Activated T-cell treated with anti-CD3 and anti-CD28 coated beads for 1 hour (primary cell): Measurements from ENCODE around the gene SLC16A4.
A peak's percentile ranks its signal among the peaks of the same experiment; 100 is the strongest.

Experiments
- DNase-seq: peaks from one replicate; pipeline ENCODE4 v3.0.0-alpha.2; 2020; ENCODE audit warnings: low read depth

SLC16A4 gene

GRCh38 chr1:110356379-110356778 is 34.4 kb downstream of the SLC16A4 start:
- no peak for DNase-seq

DNA sequence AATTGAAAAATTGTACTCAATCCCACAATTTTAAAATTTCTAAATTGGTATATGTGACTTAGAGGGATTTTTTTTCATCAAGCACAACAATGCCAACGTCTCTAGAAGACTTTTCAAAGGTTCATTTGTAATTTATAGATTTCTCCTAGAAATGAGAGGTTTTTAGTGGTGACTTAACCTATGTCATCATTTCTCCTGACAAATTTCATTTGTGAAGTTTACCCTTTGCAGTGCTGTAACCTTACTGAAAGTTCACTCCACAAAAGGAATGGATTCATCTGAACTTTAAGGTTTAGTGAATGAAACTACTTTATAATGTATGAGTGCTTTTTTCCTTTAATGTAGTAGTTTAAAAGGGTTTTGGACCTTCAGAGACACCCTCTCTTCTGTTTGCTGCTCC is 35.5 kb downstream of the SLC16A4 start:
- no peak for DNase-seq

DNA sequence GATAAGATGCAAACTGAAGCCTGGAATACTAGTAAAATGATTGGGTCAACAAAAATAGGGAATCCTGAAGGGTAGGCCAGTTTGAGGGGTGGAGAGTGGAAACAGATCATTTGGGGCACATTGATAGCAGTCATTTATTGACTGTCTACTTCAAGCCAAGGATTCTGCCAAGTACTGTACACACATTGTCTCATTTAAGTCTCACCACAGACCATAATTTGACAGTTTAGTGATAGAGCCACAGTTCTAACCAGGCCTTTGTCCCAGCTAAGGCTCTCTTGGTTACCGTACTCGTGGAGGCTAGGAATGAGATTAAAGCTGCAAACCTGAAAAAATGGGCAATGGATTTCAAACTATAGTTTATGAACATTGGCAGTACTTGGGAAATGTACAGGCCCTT is 40.5 kb downstream of the SLC16A4 start:
- no peak for DNase-seq

- DNase-seq, result no peak
Measured at GRCh38 chr1:110348771-110349170, 42.1 kb downstream of the SLC16A4 start.

- DNase-seq, result no peak
Measured at GRCh38 chr1:110348050-110348449, 42.8 kb downstream of the SLC16A4 start.

DNA sequence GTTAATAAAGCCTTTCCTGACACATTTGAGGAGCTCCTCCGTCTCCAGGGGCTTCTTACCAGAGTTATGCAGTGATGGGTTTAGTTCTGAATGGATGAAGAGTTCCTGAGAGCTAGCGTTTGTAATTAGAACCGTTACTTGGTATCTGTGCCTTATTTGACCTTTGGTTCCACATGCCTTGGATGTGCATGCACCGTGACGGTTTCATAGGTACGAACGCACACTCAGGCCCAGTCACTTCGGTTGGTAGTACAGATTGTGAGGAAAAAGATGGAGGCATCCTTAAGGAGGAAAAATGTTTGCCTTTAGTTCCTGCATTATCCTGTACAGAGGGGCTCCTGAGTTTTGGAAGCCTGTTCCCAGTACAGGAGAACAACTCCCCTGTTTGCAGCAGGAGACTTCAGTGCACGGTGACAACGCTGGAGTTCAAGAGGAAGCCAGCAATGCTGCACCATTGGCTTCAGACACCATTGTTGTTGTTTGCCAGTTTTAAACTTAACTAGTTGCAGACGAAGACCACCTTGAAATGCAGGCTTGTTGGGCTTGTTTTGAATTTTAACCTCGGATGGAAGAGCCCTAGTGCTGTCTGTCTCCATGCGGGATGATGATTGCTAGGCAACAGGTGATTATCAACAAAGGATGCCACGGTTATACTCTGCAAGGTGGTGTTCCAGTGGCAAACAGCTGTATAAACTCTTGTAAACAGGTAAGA is 43.5 kb downstream of the SLC16A4 start:
- no peak for DNase-seq

DNA sequence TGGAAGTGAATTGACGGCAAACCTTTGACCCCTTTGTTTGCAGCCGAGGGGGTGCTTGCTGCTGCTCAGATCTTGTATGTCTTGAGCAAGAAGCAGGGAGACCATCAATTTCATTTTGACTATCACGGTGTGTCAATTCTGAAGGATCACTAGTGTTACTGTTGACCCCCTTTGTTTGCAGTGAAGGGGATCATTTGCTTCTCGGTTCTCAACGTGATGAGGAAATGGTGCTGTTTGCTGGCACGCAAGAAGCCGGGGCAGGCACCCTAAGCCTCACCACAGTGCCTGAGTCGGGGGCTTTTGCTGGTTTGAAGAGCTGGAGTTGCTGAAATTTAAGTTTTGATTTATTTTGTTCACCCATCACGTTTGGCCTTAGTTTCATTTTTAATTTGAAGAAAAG is 44.1 kb downstream of the SLC16A4 start:
- DNase-seq, result no peak

DNA sequence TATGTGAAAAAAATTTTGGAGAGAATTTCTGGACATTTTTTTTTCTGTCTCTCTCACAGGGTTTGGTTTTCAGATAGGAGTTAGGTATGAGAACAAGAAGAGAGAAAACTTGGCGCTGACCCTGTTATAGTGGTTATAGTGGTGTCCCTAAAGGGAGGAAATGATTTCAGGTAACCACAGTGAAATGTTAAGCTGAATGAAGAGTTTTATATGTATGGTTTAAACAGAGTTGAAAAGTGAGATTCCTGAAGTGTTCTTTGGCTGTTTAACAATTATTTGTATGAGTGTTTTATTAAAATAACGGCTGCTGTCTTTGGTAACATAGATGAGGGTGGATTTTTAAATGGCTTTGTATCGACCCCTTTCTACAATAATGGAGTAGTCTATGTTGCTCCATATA is 45.3 kb downstream of the SLC16A4 start:
- DNase-seq, result no peak

GRCh38 chr1:110344152-110344551 is 46.7 kb downstream of the SLC16A4 start:
- DNase-seq, result no peak

- no peak for DNase-seq
Measured at GRCh38 chr1:110343249-110343648, 47.6 kb downstream of the SLC16A4 start.

GRCh38 chr1:110341872-110342331 is 48.9 kb downstream of the SLC16A4 start:
- no peak for DNase-seq

DNA sequence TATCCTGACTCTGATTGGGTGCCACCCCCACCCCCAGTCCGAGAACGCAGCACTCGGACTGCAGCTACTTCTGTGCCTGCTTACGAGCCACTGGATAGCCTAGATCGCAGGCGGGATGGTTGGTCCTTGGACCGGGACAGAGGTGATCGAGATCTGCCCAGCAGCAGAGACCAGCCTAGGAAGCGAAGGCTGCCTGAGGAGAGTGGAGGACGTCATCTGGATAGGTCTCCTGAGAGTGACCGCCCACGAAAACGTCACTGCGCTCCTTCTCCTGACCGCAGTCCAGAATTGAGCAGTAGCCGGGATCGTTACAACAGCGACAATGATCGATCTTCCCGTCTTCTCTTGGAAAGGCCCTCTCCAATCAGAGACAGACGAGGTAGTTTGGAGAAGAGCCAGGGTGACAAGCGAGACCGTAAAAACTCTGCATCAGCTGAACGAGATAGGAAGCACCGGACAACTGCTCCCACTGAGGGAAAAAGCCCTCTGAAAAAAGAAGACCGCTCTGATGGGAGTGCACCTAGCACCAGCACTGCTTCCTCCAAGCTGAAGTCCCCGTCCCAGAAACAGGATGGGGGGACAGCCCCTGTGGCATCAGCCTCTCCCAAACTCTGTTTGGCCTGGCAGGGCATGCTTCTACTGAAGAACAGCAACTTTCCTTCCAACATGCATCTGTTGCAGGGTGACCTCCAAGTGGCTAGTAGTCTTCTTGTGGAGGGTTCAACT is 49.5 kb downstream of the SLC16A4 start:
- DNase-seq, result no peak

- DNase-seq, result no peak
Measured at GRCh38 chr1:110340207-110340468, 50.7 kb downstream of the SLC16A4 start.

DNA sequence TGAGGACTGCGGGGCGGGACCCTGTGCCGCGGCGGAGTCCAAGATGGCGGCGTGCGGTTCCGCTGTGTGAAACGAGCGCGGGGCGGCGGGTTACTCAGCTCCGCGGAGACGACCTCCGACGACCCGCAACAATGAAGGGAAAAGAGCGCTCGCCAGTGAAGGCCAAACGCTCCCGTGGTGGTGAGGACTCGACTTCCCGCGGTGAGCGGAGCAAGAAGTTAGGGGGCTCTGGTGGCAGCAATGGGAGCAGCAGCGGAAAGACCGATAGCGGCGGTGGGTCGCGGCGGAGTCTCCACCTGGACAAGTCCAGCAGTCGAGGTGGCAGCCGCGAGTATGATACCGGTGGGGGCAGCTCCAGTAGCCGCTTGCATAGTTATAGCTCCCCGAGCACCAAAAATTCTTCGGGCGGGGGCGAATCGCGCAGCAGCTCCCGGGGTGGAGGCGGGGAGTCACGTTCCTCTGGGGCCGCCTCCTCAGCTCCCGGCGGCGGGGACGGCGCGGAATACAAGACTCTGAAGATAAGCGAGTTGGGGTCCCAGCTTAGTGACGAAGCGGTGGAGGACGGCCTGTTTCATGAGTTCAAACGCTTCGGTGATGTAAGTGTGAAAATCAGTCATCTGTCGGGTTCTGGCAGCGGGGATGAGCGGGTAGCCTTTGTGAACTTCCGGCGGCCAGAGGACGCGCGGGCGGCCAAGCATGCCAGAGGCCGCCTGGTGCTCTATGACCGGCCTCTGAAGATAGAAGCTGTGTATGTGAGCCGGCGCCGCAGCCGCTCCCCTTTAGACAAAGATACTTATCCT is 51.2 kb downstream of the SLC16A4 start:
- DNase-seq, result peak; percentile 39

DNA sequence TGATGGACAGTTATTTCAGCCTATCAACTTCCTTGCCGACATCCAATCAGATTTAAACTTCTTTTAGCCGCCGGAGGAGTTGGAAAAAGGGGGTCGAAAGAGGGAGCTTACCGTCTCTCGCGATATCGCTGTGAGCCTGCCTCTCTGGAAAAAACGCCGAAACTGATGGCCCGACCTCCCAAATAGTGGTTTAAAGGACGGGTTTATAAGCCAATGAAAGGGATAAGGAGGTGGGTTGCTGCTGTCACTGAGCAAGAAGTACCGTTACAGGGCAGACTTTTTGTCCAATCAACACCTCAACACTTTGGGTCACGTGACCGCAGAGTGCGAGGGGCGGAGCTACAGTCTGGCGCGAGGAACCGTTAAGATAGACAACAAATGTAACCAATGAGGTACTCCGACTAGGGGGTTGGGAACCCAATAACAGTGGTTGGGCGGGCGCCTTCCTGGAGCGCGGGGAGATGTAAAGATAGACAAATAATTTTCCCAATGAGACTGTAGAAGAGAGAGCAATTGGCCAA is 51.9 kb downstream of the SLC16A4 start, which contains the start of gene RBM15:
TSS of gene RBM15 (plus strand) at position 492 of the 521 bp plus-strand sequence. CDS start at position 521, 29 bp downstream.
- DNase-seq, result peak; percentile 89

DNA sequence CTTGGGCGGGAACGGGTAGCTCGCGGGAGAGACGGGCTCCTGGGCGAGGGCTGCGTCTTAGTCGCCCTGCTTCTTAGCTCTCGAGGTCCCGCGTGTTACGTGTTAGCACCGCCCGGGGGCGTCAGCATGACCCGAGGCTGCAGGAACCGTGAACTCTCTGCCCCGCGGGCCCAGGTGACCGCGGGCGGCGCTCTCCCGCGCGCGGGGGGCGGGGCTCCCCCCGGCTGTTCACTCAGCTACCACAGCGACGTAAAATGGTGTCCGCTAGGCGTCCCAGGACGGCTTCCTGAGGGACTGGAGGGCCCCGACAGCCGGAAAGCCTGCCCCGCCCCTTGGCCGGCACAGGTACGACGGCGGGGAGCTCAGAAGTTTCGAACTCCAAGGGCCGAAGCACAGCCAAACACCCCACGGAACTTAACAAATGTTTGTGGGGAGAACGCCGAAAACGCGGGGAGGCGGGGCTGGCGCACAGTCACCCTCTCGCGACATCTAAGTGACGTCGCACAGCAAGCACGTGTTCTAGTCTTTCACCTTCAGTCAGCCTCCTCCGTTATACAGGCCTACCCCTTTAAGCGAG is 52.4 kb downstream of the SLC16A4 start:
- peak; percentile 87 for DNase-seq

DNA sequence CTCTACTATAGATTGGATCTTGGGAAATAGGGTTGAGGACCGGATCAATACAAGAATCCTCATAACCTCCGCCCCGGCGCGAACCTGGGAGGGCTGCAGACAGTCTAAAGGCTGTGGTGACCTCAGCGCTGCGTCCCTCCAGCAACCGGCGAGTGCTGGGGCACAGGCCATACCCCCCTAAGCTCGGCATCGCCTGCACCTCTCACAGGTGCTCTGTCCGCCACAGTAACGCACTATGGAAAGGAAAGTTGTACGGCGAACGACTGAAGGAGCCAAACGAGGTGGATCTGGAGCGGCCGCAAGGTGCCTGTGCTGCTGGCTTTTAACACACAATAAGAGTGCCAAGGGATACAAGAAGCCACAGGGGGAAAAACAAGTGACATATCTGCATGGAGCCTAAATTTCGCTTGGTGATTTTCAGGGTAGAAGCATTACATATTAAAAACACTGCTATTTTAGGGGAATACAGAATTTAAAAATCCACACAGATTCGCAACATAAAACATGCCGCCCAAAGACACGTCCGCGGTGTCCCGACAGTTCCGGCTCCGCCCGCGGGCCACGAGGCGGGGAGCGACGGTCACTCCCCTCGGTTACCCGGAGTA is 53.0 kb downstream of the SLC16A4 start:
- DNase-seq, result peak; percentile 24

DNA sequence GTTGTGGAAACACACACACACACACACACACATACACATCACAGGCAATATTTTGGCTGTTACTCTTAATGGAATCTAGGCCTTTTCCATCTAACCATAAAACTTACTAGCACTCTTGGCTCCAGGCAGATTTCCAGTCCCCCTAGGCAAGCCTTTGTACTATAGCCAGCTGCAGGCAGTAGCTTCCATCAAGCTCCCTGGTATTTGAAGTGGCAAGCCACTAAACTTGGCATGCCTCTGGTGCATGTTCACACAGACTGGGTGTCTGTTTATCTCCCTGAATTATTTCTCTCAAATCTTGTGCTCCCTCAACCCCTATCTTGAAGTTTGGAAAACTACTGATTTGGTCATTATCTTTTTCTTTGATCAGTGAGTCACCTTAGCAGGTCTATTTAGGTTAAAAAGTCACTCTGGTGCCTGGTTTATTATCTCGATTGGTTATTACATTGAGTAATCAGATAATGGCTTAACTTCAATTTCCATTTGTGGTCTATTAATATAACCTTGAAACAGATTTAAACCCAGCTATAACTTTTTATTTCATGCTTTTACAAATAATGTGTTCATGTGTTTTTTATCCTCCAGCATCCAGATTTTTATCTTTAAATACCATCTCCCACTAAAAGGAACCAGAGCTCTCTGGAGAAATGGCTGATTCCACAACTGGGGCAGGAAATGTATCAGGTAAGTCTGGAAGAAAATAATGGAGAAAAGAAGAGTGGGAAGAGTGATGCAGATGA is 54.4 kb downstream of the SLC16A4 start:
- DNase-seq, result no peak

DNA sequence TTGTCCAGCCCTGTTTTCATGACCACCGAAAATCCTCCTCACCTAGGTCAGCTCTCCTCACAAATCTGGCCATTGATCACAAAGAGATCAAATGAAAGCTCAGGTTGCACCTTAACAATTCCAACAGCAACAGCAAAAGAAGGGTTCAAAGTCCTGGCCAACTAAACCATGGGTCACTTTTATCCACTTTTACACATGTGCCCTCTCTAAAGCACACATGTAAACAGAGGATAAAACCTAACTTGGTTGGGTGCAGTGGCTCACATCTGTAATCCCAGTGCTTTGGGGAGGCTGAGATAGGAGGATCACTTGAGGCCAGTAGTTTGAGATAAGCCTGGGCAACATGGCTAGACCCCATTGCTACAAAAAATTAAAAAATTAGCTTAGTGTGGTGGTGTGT is 55.6 kb downstream of the SLC16A4 start:
- DNase-seq, result no peak

DNA sequence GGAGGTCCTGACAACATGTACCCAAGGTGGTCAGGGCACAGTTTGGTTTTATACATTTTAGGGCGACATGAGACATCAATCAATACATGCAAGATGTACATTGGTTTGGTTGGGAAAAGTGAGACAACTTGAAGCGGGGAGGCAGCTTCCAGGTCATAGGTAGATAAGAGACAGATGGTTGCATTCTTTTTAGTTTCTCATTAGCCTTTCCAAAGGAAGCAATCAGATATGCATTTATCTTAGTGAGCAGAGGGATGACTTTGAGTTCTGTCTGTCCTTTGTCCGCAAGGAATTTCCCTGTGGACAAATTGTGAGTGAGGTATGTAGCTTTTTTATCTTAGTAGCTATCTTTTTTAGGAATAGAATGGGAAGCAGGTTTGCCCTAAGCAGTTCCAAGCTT is 62.1 kb downstream of the SLC16A4 start:
- no peak for DNase-seq

DNA sequence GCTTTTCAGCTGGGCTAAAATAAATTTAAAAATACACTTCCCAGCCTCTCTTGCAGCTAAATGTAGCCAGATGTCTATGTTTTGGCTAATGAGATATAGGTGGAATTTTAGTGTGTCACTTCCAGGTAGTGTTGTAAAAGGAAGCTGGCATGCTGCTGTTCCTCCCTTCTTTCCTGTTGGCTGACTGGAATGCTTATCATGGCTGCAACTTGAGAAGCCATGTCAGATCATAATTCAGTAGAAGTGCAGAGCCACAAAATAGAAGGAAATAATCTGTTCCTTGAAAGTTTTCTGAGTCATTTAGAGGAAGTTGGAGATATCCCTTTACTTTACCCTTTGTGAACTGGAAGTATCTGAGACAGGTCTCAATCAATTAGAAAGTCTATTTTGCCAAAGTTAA is 62.6 kb downstream of the SLC16A4 start:
- no peak for DNase-seq
